GM23338 (cell line): ENCODE data around the gene FLNB.

Experiments used
- CTCF ChIP-seq, 2 experiments: fragments of 200-600 bp in 1 of 2; sonication (generic) in 1 of 2; conservative IDR thresholded peaks; 2 replicates each; pipeline versions ENCODE4 v1.5.1 to v1.6.1; 2016 to 2017; ENCODE audit warnings: antibody characterized with exemption in 2 of 2, low read depth in 2 of 2, mild to moderate bottlenecking in 2 of 2, moderate library complexity in 1 of 2
- EZH2phosphoT487 ChIP-seq: fragments of 200-600 bp; sonication (generic); IDR thresholded peaks from one replicate; pipeline ENCODE4 v1.8.1; 2018; ENCODE audit warnings: antibody characterized with exemption; ENCODE audit not compliant: unreplicated experiment
- JUNB ChIP-seq: IDR thresholded peaks from one replicate; pipeline ENCODE4 v1.6.1; 2016; ENCODE audit warnings: antibody characterized with exemption; ENCODE audit not compliant: unreplicated experiment
- REST ChIP-seq: IDR thresholded peaks from one replicate; pipeline ENCODE4 v1.6.1; 2018; ENCODE audit warnings: antibody characterized with exemption; ENCODE audit not compliant: unreplicated experiment
- ZNF331 ChIP-seq: fragments of 250-450 bp; sonication (Bioruptor Pico); IDR thresholded peaks from 2 replicates; pipeline ENCODE4 v1.5.0; 2020; ENCODE audit warnings: low read depth, mild to moderate bottlenecking, moderate library complexity

GRCh38 chr3:58048301-58048700 lies 40.1 kb downstream of the FLNB start:
- TF ChIP-seq JUNB, result no peak
- no peak for TF ChIP-seq CTCF (conservative IDR thresholded peaks at IDR 0.05; ENCODE audit: low read depth in 2 of 2)
- no peak for TF ChIP-seq ZNF331
- no peak for TF ChIP-seq REST
- no peak for TF ChIP-seq EZH2phosphoT487
